ENCODE data around the gene SPACA7.
"Not testable (repeated sequence)": the region's sequence is repeated elsewhere in the genome, so short reads cannot be mapped to it uniquely, and the experiment has no call there.

The SPACA7 gene

GRCh38 chr13:112351825-112352224 is 24.3 kb upstream of the SPACA7 start:
- DNase-seq: no peak

GRCh38 chr13:112353856-112354255 is 22.3 kb upstream of the SPACA7 start:
- no peak for DNase-seq

DNA sequence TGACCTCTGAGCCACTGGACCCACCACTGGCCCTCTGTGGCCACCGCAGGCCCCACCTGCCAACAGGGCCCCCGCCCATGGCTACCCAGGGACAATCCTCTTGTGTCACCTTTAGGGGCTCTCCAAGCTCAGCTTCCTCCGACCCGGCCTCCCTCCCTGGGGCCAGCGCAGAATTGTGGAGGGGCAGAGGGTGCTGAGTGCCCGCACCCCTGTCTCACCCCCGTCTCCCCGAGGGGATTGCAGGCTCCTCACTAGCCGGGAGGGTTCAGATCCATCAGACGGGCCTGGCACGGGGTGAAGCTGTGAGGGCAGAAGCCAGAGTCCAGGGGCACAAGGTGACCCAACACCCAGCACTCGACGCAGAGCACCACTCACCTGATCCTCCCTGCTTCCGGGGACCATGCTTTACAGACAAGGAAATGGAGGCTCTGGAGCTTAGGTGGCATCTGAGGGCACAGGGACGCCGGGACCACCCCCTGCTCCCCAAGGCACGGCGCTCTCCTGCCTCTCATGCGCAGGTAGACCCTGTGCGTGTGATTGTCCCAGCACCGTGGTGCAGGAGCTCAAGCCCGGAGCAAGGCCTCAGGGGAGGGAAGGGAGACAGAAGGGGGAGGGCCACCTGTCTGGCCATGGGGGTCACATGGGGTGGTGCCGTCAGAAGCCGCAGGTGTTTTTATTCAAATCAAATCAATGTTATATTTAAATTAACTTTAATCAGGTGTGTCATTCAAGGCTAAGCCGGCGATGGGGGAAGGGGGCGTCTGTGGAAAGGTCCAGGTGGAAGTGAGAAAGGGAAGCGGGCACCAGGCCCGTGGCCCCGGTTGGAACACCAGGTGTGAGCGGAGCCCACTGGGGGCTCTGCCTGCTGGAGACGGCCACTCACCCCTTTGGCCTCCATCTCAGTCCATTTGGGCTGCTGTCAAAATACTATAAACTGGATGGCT is 21.6 kb upstream of the SPACA7 start:
- no peak for DNase-seq

DNA sequence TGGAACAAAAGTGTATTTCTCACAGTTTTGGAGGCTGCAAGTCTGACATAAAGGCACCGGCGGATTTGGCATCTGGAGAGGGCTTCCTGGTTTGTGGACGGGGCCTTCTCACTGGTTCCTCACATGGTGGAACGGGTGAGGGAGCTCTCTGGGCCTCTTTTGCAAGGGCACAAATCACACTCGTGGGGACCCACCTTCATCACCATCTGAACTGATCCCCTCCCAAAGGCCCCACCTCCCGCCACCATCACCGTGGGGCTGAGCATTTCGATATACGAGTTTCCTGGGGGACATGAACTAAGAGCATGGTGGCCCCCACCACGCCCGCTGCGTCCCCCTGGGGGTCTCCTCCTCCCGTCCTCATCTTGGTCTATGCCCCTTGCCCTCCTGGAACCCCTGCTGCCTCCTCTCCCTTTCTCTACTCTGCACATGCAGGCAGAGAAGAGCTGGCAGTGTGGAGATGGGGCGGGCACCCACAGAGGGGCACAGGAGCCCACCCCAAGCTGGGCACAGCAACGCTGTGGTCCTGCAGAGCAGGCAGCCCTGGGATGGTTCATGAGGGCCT is 20.8 kb upstream of the SPACA7 start:
- DNase-seq: no peak

DNA sequence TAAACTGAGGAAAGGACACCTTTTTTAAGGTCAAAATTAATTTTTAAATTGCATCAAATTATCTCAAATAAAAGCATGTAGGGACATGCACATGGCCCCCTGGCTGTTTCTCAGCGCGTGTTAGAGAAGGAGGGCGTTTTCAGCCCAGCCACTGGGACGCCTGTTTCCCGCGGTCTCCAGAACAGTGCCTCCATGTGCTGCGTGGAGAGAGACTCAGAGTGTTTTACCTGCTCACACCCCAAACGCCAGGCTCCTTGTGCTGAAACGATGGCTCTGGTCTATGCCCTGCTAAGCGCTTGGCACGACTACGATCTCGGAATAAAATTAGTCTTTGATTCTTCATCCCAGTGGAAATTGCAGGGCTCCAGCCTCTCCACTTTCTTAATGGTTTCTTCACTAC is 20.0 kb upstream of the SPACA7 start:
- DNase-seq: no peak

DNA sequence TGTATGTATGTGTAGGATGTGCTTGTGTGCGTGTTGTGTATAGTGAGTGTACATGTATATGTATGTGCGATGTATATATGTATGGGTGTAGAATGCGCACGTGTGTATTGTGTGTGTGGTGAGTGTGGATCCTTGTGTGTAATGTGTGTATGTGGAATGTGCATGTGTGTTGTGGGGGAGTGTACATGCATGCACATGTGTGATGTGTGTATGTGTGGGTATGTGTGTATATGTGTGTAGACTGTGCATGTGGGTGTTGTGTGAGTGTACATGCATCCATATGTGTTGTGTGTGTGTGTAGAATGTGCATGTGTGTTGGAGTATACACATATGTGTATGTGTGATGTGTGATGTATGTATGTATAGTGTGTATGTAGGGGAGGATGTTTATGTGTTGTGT is 18.0 kb upstream of the SPACA7 start:
- no peak for DNase-seq

DNA sequence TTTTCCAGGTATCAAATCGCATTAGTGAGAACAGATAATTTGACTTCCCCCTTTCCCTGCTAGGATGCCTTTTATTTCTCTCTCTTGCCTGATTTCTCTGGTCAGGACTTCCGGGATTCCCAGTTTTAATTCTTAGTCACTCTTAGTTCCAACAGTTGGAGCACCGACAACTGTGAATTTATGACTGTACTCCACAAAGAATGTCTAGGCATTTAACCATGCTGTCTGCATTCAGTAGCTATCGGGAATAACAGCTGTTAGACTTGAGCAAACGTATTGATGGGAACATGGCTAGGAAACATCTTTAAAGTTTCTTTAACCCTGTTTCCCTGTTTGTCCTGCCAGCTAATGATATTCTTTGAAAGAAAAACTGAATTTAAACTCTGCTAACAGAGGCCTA is 14.1 kb upstream of the SPACA7 start:
- DNase-seq: no peak

GRCh38 chr13:112363867-112364528 is 12.2 kb upstream of the SPACA7 start:
- no peak for DNase-seq

DNA sequence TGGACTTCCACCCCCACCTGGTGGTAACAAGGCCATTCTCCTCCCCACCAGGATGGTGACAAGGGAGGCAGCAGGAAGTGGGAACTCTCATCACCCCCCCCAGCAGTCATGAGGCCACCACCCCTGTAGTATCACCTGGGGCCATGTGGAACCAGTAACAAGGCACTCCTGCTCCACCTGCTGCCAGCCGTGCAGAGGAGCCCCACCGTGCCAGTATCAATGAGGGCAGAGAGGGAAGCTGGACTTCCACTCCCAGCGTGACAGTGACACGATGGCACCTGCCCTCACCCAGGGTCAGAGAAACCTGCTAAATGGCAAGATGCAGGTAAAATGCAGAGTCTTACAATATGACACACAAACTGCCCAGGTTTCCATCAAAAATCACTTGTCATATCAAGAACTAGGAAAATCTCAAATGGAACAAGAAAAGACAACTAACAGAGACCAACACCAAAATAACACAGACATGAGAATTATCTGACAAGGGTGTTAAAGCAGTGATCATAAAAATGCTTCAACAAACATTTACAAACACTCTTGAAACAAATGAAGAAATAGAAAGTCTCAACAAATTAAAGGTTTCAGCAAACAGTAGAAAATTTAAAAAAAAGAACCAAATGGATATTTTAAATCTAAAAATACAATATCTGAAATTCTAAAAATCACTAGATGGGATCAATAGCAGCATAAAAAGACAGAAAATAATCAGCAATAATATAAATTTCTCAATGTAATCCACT is 9.1 kb upstream of the SPACA7 start:
- no peak for DNase-seq

GRCh38 chr13:112368883-112369282 is 7.3 kb upstream of the SPACA7 start:
- DNase-seq: no peak

GRCh38 chr13:112370311-112370710 is 5.8 kb upstream of the SPACA7 start:
- no peak for DNase-seq

DNA sequence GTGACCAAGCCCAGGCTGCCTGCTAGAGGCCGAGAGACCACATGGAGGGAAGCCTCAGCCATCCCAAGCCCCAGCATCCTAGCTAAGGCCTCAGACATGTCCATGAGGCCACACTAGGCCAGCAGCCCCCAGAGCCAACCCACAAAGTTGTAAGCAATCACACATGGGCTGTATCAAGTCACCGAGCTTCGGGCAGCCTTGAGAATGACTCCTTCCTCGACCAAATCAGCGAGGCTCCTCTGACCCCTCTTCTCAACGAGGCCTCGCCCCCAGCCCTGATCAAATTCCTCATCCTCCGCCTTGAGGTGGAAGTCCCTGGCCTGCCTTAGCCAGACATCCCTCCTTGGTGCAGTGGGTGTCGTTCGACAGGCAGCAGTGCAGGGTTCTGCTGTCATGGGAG is 1.9 kb upstream of the SPACA7 start:
- no peak for DNase-seq

DNA sequence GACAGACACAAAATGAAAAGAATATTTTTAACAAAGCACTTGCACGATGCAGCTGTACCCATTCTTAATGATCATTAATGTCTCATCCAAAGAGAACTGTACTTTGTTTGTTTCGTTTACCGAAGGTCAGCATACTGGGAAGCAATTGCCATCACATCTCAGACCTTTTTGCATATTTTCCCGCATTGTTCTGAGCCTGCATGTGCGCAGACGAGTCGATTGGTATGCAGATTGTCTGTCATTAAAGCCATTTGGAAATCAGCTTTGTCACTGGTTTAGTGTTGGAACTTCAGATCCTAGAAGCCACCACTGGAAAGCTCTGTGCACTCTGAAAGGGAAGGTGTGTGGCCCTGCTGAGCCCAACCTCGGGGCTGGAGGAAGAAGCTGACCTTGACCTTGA is 15.6 kb downstream of the SPACA7 start:
- DNase-seq: no peak

DNA sequence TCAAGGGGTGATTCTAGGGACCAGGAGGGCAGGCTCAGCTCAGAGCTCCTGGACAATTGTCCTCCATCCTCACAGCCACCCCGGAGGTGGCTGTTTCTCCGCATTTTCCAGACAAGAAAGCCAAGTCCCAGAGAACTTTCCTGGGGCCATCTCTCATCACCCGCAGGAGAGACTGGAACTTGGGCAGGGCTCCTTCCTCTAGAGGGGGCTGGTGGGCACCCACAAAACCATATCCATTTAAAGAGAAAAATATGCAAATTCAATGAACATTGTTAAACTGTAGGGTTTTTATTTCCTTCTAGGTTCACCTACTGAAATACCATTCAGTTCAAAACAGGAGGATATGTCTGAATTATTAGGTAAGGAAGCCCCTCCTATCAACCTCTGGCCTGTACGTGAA is 16.6 kb downstream of the SPACA7 start:
- no peak for DNase-seq

DNA sequence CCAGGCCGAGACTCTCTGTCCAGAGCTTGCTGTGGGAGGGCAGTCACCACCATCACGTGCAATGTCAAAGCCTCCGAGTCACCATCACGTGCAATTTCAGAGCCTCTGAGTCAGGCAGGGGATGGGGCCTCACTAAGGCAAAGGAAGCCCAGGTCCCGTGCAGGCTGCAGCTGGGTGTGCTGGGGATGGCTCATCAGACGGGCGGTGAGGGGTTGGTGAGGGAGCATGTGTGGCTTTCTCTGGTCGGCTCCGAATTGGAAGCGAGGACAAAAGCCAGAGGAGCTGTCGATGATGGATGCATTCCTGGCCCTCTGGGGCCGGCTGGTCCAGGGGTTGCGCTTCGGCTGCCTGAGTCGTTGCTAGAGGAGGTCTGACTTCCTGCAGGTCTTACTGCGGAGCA is 18.9 kb downstream of the SPACA7 start:
- DNase-seq: not testable (repeated sequence)

- not testable (repeated sequence) for DNase-seq
These were observed 19.8 kb downstream of the SPACA7 start for GRCh38 chr13:112395941-112396340.

- no peak for DNase-seq
These were observed 21.0 kb downstream of the SPACA7 start for GRCh38 chr13:112397108-112397507.

DNA sequence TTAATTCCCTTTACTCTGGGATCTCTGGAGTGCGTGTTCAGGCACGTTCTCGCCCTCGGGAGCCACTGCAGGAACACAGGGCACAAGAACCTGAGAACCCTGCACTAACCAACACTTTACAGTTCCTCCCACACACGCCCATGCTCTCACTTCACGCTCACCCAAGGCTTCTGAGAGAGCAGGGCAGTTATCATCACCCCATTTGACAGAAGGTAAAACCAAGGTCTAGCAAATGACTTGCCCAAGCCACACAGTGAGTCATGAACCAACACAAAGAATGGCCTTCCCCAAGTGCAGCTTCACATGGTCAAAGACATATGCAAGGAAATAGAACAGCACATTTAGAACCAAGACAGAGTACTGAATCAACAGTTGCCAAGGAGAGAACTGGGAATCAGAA is 22.2 kb downstream of the SPACA7 start:
- not testable (repeated sequence) for DNase-seq

- not testable (repeated sequence) for DNase-seq
These were observed 33.7 kb downstream of the SPACA7 start for GRCh38 chr13:112409828-112410227.

GRCh38 chr13:112416647-112417046 is 40.5 kb downstream of the SPACA7 start:
- no peak for DNase-seq

- DNase-seq: no peak
These were observed 40.9 kb downstream of the SPACA7 start for GRCh38 chr13:112417079-112417478.

DNA sequence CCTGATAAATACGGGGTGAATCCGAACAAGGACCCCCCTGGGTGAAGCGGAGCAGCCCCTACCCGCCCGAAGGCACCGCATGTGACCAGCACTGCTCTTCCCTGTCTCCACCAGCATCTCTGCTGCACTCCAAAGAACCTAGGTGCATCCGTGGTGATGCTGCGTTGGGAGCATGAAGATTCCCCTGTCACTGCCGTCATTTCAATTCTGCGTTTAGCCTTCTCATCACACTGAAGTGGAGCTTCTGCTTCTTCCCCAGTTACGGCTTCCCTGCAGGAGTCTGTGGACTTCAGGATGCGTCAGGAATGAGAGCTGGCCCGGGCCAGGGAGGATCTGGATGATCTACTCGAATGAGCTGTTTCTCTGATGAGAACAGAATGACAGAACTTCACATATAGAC is 47.9 kb downstream of the SPACA7 start:
- DNase-seq: no peak

- DNase-seq: no peak
These were observed 52.5 kb downstream of the SPACA7 start for GRCh38 chr13:112428704-112429103.

All from CD4-positive, alpha-beta T cell treated with Interleukin-4 for 1 hour (primary cell).